Naive B cell (primary cell): ENCODE measurements around the gene SCAMP2. TPM values are rescaled to one million over a fixed set of nuclear protein-coding genes. Genes with fewer than 3 reads are reported as not detected.

ENCODE experiments used
- ATAC-seq, 2 donors: fragments of 150-1000 bp; cut with Tn5 transposase; 2 replicates each; pipeline ENCODE4 v1.10.0; 2021; ENCODE audit warnings: low read depth in 2 of 2, mild to moderate bottlenecking in 2 of 2, moderate library complexity in 2 of 2
- DNase-seq: peaks from one replicate; pipeline ENCODE4 v3.0.0; 2022
- H3K27ac Mint-ChIP-seq, 6 donors: one replicate each; pipeline ENCODE4 v1.8.0; 2020 to 2022; ENCODE audit warnings: mild to moderate bottlenecking in 6 of 6, mixed read lengths in 6 of 6, moderate library complexity in 5 of 6, inconsistent platforms in 2 of 6
- H3K27me3 Mint-ChIP-seq, 3 donors: one replicate each; pipeline ENCODE4 v1.8.0; 2021 to 2022; ENCODE audit warnings: mixed read lengths in 3 of 3, mild to moderate bottlenecking in 1 of 3
- H3K36me3 Mint-ChIP-seq, 2 donors: one replicate each; pipeline ENCODE4 v1.8.0; 2020 to 2022; ENCODE audit warnings: mixed read lengths in 2 of 2, inconsistent platforms in 1 of 2, mild to moderate bottlenecking in 1 of 2
- H3K4me1 Mint-ChIP-seq, 3 donors: one replicate each; pipeline ENCODE4 v1.8.0; 2020 to 2022; ENCODE audit warnings: mixed read lengths in 3 of 3, inconsistent platforms in 1 of 3, mild to moderate bottlenecking in 1 of 3, moderate library complexity in 1 of 3
- H3K4me3 Mint-ChIP-seq, 8 donors: one replicate each; pipeline ENCODE4 v1.8.0; 2020 to 2022; ENCODE audit warnings: mild to moderate bottlenecking in 8 of 8, mixed read lengths in 8 of 8, moderate library complexity in 8 of 8, inconsistent platforms in 2 of 8
- H3K9me3 Mint-ChIP-seq, 7 donors: one replicate each; pipeline ENCODE4 v1.8.0; 2020 to 2022; ENCODE audit warnings: mixed read lengths in 7 of 7, mild to moderate bottlenecking in 5 of 7, inconsistent platforms in 2 of 7, moderate library complexity in 1 of 7
- polyA plus RNA-seq, 6 donors: library from polyadenylated mRNA; unstranded; fragments of 300-500 nt; fragmentation: Illumina TruSeq; gene quantifications; one replicate each; pipeline ENCODE4 v1.2.3, GENCODE V29; 2021; ENCODE audit warnings: low read depth in 6 of 6

Gene SCAMP2
- polyA plus RNA-seq, 6 donors from 2014 or later, result 102 to 122 (median 110) TPM

- Mint-ChIP-seq H3K27me3 (peaks cover 26 to 67% (median 61%) of the 10 kb centered on the region in 3 donors), H3K4me3 (peak overlapping the region in 1 of 8 donors; percentile 53), H3K4me1 (peaks cover 18 to 29% (median 23%) of the 10 kb centered on the region in 3 donors), H3K27ac (no peak overlapping the region), H3K36me3 (no peaks in the 10 kb centered on the region), H3K9me3 (no peaks in the 10 kb centered on the region)
- DNase-seq, result no peak
- ATAC-seq, result no peak
Measured at GRCh38 chr15:74825866-74826265, 47.3 kb downstream of the SCAMP2 start.

- Mint-ChIP-seq H3K9me3 (no peaks in the 10 kb centered on the region), H3K4me1 (peaks cover 27 to 38% (median 32%) of the 10 kb centered on the region in 3 donors), H3K4me3 (no peak overlapping the region), H3K36me3 (no peaks in the 10 kb centered on the region), H3K27me3 (peaks cover 26 to 59% (median 52%) of the 10 kb centered on the region in 3 donors), H3K27ac (no peak overlapping the region)
- no peak for DNase-seq
- ATAC-seq, result no peak
Measured at GRCh38 chr15:74824976-74825375, 48.2 kb downstream of the SCAMP2 start.

- H3K4me3 Mint-ChIP-seq, result no peak overlapping the region
- ATAC-seq (no peak), DNase-seq (no peak)
- H3K4me1 Mint-ChIP-seq, result peaks cover 37 to 51% (median 44%) of the 10 kb centered on the region in 3 donors
- no peaks in the 10 kb centered on the region for H3K36me3 Mint-ChIP-seq
- H3K27ac Mint-ChIP-seq, result no peak overlapping the region
- no peaks in the 10 kb centered on the region for H3K9me3 Mint-ChIP-seq
- peaks cover 19 to 50% (median 49%) of the 10 kb centered on the region in 3 donors for H3K27me3 Mint-ChIP-seq
Measured at GRCh38 chr15:74823324-74823723, 49.8 kb downstream of the SCAMP2 start.

GRCh38 chr15:74822233-74822632, 50.9 kb downstream of the SCAMP2 start:
- Mint-ChIP-seq H3K36me3 (no peaks in the 10 kb centered on the region), H3K27me3 (peaks cover 15 to 48% (median 39%) of the 10 kb centered on the region in 3 donors), H3K9me3 (no peaks in the 10 kb centered on the region), H3K27ac (no peak overlapping the region), H3K4me1 (peaks cover 37 to 55% (median 47%) of the 10 kb centered on the region in 3 donors), H3K4me3 (peak overlapping the region in 2 of 8 donors; percentile 15 to 29)
- DNase-seq (no peak), ATAC-seq (no peak)

- DNase-seq (no peak), ATAC-seq (no peak)
- Mint-ChIP-seq H3K27me3 (peaks cover 15 to 48% (median 35%) of the 10 kb centered on the region in 3 donors), H3K36me3 (no peaks in the 10 kb centered on the region), H3K4me3 (peak overlapping the region in 4 of 8 donors; percentile 65 to 86 (median 76)), H3K9me3 (no peaks in the 10 kb centered on the region), H3K27ac (peak overlapping the region in 1 of 6 donors; percentile 15), H3K4me1 (peaks cover 37 to 55% (median 50%) of the 10 kb centered on the region in 3 donors)
Measured at GRCh38 chr15:74821790-74822158, 51.4 kb downstream of the SCAMP2 start.

GRCh38 chr15:74821091-74821789, 51.9 kb downstream of the SCAMP2 start:
- peak; percentile 96 for ATAC-seq
- H3K4me1 Mint-ChIP-seq, result peaks cover 37 to 51% (median 50%) of the 10 kb centered on the region in 3 donors
- peaks cover 12 to 44% (median 29%) of the 10 kb centered on the region in 3 donors for H3K27me3 Mint-ChIP-seq
- peak overlapping the region in 3 of 6 donors; percentile 60 to 83 (median 65) for H3K27ac Mint-ChIP-seq
- H3K4me3 Mint-ChIP-seq, result peak overlapping the region in 7 of 8 donors; percentile 65 to 86 (median 81)
- H3K36me3 Mint-ChIP-seq, result no peaks in the 10 kb centered on the region
- DNase-seq, result peak; percentile 55
- no peaks in the 10 kb centered on the region for H3K9me3 Mint-ChIP-seq

GRCh38 chr15:74820056-74820455, 53.1 kb downstream of the SCAMP2 start:
- Mint-ChIP-seq H3K27ac (peak overlapping the region in 1 of 6 donors; percentile 39), H3K9me3 (no peaks in the 10 kb centered on the region), H3K4me3 (peak overlapping the region in 3 of 8 donors; percentile 22 to 65 (median 56)), H3K36me3 (no peaks in the 10 kb centered on the region), H3K4me1 (peaks cover 39 to 51% (median 50%) of the 10 kb centered on the region in 3 donors), H3K27me3 (peaks cover 9 to 38% (median 20%) of the 10 kb centered on the region in 3 donors)
- ATAC-seq, result no peak
- no peak for DNase-seq

- no peaks in the 10 kb centered on the region for H3K9me3 Mint-ChIP-seq
- no peak for ATAC-seq
- H3K4me1 Mint-ChIP-seq, result peaks cover 40 to 51% (median 49%) of the 10 kb centered on the region in 3 donors
- no peak overlapping the region for H3K27ac Mint-ChIP-seq
- no peaks in the 10 kb centered on the region for H3K36me3 Mint-ChIP-seq
- DNase-seq, result no peak
- H3K27me3 Mint-ChIP-seq, result peaks cover 0 to 23% (median 4%) of the 10 kb centered on the region in 3 donors
- H3K4me3 Mint-ChIP-seq, result no peak overlapping the region
Measured at GRCh38 chr15:74817370-74817737, 55.8 kb downstream of the SCAMP2 start.

GRCh38 chr15:74816624-74817369, 56.4 kb downstream of the SCAMP2 start:
- Mint-ChIP-seq H3K27ac (peak overlapping the region in 2 of 6 donors; percentile 19 to 52), H3K4me1 (peaks cover 37 to 46% (median 44%) of the 10 kb centered on the region in 3 donors), H3K36me3 (no peaks in the 10 kb centered on the region), H3K9me3 (no peaks in the 10 kb centered on the region), H3K4me3 (peak overlapping the region in 1 of 8 donors; percentile 61), H3K27me3 (peaks cover 0 to 23% (median 4%) of the 10 kb centered on the region in 3 donors)
- no peak for DNase-seq
- ATAC-seq, result no peak

- H3K4me3 Mint-ChIP-seq, result no peak overlapping the region
- no peaks in the 10 kb centered on the region for H3K36me3 Mint-ChIP-seq
- peaks cover 0 to 23% (median 0%) of the 10 kb centered on the region in 3 donors for H3K27me3 Mint-ChIP-seq
- peaks cover 28 to 37% (median 37%) of the 10 kb centered on the region in 3 donors for H3K4me1 Mint-ChIP-seq
- no peak for ATAC-seq
- H3K27ac Mint-ChIP-seq, result no peak overlapping the region
- DNase-seq, result no peak
- no peaks in the 10 kb centered on the region for H3K9me3 Mint-ChIP-seq
Measured at GRCh38 chr15:74815961-74816360, 57.2 kb downstream of the SCAMP2 start.

GRCh38 chr15:74815121-74815934, 57.8 kb downstream of the SCAMP2 start:
- Mint-ChIP-seq H3K9me3 (no peaks in the 10 kb centered on the region), H3K36me3 (no peaks in the 10 kb centered on the region), H3K27ac (no peak overlapping the region), H3K27me3 (peaks cover 0 to 23% (median 0%) of the 10 kb centered on the region in 3 donors), H3K4me3 (peak overlapping the region in 1 of 8 donors; percentile 40), H3K4me1 (peaks cover 22 to 31% (median 31%) of the 10 kb centered on the region in 3 donors)
- no peak for ATAC-seq
- DNase-seq, result no peak

- Mint-ChIP-seq H3K4me3 (peak within 1 kb of the TSS in 1 of 8 donors; percentile 56), H3K36me3 (no peaks in the 10 kb centered on the region), H3K27me3 (peaks cover 0 to 9% (median 0%) of the 10 kb centered on the region in 3 donors), H3K9me3 (no peaks in the 10 kb centered on the region), H3K27ac (peak within 1 kb of the TSS in 2 of 6 donors; percentile 15 to 34), H3K4me1 (peaks cover 28 to 32% (median 30%) of the 10 kb centered on the region in 3 donors)
- ATAC-seq, result no peak
- DNase-seq, result no peak
Measured at GRCh38 chr15:74812533-74812932, 60.6 kb downstream of the SCAMP2 start, which contains the start of gene LMAN1L. LMAN1L (plus strand) TSS chr15:74812835; CDS start chr15:74812855, 20 bp downstream.

GRCh38 chr15:74809956-74810355, 63.2 kb downstream of the SCAMP2 start:
- H3K9me3 Mint-ChIP-seq, result no peaks in the 10 kb centered on the region
- H3K36me3 Mint-ChIP-seq, result no peaks in the 10 kb centered on the region
- no peak overlapping the region for H3K4me3 Mint-ChIP-seq
- H3K27me3 Mint-ChIP-seq, result no peaks in the 10 kb centered on the region
- H3K27ac Mint-ChIP-seq, result peak overlapping the region in 2 of 6 donors; percentile 70 to 88
- DNase-seq, result no peak
- no peak for ATAC-seq
- H3K4me1 Mint-ChIP-seq, result peaks cover 23 to 38% (median 34%) of the 10 kb centered on the region in 3 donors
